NCI-H446 (cell line): ENCODE data around the gene KRT5.

Source experiments
- DNase-seq, 2 experiments: peaks; one replicate each; lab custom pipeline; 2025; lab: John Stamatoyannopoulos, UW

The KRT5 gene

GRCh38 chr12:52519826-52520662 lies at the start of gene KRT5:
Gene KRT5, minus strand, starts transcription at chr12:52520394. Its CDS starts 98 bp downstream, at chr12:52520296.
- no peak for DNase-seq

DNA sequence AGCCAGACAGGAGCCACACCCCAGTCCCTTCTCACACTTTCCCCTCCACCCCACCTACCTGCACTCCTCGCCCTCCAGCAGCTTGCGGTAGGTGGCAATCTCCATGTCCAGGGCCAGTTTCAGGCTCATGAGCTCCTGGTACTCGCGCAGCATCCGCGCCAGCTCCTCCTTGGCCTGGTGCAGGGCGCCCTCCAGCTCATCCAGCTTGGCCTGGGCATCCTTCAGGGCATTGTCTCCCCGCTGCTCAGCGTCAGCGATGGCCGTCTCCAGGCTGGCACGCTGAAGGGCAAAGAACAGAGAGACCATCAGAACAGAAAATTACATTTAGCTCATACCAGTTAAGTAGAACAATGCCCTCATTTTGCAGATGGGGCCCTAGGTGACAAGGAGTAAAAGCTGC lies 47.9 kb upstream of the KRT5 start:
- DNase-seq = no peak

GRCh38 chr12:52566847-52567291 lies 46.7 kb upstream of the KRT5 start:
- DNase-seq = no peak

- no peak for DNase-seq
Measured at GRCh38 chr12:52564582-52564981, 44.4 kb upstream of the KRT5 start.

- DNase-seq = no peak
Measured at GRCh38 chr12:52561880-52562449, 41.8 kb upstream of the KRT5 start.

DNA sequence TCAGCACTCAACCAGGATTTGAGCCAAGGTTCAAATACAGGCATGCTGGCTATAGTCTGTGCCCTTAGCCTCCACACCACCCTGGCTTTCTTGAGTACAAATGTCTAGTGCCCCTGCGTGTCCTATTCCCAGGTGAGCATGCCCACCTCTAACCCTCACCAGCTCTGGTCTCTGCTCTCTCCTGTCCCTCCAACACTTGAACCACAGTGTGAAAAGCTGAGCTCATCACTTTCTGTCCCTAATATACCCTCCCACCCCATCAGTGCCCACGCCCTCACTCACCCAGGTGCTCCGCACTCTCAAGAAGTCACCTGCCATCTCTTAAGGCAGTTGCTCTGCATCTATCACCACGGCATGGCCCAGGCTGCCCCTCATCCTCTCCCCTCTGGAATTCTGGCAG lies 39.8 kb upstream of the KRT5 start:
- no peak for DNase-seq

- no peak for DNase-seq
Measured at GRCh38 chr12:52558781-52559445, 38.7 kb upstream of the KRT5 start.

- no peak for DNase-seq
Measured at GRCh38 chr12:52557476-52557875, 37.3 kb upstream of the KRT5 start.

DNA sequence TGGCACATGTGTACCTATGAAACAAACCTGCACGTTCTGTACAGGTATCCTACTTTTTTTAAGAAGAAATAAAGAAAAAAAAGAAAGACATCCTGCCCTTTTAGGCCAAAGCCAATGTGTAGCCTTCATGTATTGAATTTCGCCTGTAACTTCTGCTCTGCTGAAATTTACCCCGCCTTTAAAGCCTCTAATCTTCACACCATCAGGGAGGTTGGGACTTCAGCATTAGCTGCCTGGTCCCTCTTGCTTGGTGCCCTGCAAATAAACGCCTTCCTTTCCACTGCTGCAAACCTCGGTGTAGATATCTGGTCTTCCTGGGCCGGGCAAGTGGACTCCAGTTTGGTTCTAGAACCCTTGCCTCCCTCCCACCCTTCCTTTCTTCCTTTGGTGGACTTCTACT lies 35.4 kb upstream of the KRT5 start:
- DNase-seq = no peak

DNA sequence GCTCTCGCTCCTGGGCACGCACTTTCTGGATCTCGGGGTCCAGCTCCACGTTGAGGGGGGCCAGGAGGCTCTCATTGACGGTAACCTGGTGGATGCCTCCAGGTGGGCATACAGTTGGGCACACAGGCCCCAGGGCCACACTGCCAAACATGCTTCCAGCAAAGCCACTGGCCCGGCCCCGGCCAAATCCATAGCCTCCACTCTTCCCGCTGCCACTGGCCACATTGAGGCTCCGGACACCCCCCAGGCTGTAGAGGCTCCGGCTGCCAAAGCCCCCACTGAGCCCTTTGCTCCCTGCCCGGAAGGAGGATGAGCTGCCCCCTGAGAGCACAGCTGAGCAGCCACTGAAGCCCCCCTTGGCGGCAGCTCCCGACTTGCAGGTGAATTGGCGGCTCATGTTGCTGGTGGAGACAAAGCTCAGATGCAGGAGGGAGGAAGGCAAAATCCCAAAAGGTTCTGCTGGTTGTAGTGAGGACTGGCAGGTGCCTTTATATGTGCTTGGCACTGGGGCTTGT lies 32.5 kb upstream of the KRT5 start, which contains the start of gene KRT71:
KRT71 (minus strand) TSS at position 465 of the 515 bp plus-strand sequence; CDS start at position 397, 68 bp downstream.
- DNase-seq = no peak

GRCh38 chr12:52552055-52552454 lies 31.9 kb upstream of the KRT5 start:
- DNase-seq = no peak

- DNase-seq = no peak
Measured at GRCh38 chr12:52551216-52551865, 31.1 kb upstream of the KRT5 start.

- no peak for DNase-seq
Measured at GRCh38 chr12:52546126-52546525, 25.9 kb upstream of the KRT5 start.

DNA sequence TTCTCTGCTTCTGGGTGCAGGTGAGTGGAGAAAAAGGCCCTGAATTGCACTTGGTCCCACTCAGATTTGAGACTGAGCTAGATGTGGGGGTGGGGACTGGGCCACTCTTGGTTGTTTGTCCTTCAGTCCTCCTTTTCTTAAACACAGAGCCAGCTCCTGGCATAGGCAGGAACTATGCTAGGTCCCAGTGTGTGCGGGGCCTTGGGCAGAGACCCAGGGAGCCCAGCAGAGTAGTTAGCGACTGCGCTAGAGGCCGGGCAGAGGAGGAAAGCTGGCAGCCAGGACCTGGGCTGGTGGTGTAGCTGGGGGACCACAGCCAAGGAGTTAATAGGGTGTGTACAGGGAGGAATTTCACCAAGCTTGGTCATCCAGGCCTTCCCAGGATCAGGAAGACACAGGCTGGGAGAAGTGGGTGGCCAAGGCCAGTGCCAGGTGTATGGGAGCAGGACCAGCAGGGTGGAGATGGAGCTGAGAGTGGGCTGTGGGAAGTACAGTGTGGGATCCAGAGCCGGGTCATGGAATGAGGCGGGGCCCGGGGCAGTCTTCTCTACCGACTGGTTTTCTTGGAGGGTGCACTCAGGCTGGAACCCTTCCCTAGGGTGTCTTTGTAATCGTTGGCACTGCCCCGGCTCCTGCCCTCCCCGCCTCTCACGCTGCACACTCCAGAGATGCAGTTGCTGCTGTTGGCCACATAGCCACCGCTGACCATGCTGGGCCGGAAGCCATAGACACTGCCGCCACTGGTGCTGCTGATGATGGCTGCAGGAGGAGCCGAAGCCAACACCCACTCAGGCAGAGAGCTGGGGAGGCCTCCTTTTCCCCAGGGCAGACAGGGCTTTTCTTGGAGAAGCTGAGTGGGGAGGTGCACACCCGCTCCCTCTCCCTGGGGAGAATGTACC lies 24.0 kb upstream of the KRT5 start:
- no peak for DNase-seq

- no peak for DNase-seq
Measured at GRCh38 chr12:52542785-52543318, 22.7 kb upstream of the KRT5 start.

DNA sequence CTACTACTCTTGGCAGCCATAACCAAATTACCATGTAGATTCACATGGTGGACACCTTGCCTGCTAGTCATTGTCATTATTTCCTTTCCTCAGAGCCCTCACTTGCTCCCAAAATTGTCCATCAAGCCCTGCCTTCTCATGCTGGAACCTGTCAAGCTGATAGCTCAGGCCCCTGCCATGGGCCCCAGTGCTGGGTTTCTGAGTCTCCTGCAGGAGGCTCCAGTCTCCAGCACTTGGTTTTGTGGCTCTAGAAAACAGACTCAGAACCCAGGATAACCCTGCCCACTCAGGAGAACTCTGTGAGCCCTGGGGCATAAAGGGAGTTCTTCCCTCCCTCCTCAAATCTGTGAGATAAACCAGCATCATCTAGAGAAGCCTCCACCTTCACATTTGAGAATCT lies 22.0 kb upstream of the KRT5 start:
- DNase-seq = no peak

DNA sequence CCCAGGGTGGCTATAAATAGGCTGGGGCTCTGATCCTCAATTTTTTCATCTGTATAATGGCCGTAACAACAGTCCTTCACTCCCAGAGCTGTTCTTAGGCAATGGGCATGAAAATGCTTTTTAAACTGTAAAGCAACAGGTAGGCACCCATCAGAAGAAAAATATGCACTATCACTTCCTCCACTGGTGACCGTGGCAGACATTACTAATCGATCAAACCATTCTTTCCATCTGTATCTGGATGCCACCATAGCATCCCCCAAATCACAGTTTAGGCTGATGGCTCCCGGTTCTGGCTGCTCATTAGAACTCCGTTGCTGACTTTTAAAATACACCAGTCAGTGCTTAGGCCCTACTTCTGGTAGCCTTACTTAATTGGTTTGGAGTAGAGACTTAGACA lies 21.5 kb upstream of the KRT5 start:
- DNase-seq = no peak

DNA sequence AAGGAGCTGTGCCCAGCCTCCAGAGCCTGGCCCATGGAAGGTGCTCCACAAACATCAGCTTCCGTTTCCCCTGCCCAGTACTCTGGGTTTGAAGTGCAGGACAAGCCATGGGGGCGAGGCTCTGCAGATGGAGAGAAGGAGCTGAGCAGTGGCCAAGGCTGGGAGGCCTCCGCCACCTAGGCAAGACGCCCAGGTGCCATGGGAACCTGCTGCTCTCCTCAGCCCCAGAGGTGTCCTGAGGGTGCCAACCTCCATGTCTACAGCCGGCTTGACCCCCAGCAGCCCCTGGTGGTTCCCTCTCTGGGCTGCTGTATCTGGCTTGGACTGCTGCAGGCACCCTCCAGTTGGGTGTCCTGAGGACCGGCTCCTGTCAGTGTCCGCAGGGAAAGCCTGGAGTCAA lies 20.3 kb upstream of the KRT5 start:
- DNase-seq = no peak

- DNase-seq = no peak
Measured at GRCh38 chr12:52539821-52540173, 19.6 kb upstream of the KRT5 start.

- DNase-seq = peak in 1 of 2 experiments; percentile 40
Measured at GRCh38 chr12:52539083-52539820, 19.1 kb upstream of the KRT5 start.
